ENCODE results near the gene CHL1.

Gene CHL1

DNA sequence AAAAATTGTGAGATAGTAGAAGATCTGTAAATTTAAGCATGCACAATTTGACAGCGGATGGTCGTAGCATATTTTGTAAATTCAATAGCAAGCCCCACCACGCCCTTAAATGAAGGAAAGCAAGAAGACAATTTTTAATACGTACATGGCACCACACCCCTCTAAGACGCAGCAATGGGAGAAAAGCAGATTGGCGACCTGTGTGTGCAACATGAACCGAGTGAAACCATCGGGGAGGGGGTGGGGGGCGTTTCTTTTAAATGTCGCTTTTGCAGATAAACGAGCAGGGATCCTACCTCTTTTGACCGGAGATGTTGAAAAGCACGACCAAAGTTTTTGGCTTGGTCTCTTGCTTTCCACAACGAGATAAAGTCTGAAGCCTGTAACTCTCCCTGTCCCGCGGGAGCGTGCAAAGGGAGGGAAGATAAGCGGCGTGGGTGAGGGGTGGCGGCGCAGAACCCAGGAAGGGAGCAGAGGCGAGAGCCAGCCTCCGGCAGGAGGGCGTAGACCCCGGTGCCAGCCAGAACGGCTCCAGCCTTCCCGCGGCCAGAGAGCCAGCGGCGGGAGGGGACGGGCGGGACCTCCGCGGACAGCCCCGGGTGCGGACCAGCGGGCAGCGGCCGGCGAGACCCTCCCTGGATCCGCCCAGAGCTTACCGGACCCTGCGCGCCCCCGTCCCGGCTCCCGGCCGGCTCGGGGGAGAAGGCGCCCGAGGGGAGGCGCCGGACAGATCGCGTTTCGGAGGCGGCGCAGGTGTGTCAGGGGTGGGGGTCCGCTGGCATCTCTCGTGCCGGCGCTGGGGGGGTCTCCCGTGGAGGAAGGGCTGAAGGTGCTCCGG is at the start of gene CHL1:
TSS of gene CHL1 (plus strand) at position 453 of the 838 bp plus-strand sequence. CDS start 123,014 bp downstream, outside the sequence.
- in situ Hi-C loops (cut with HindIII; ENCODE audit: low sequenced_read_pairs), result no loop called here

GRCh38 chr3:151614-152189 is 44.9 kb upstream of the CHL1 start:
- in situ Hi-C loops (cut with HindIII; ENCODE audit: low sequenced_read_pairs), result no loop called here

DNA sequence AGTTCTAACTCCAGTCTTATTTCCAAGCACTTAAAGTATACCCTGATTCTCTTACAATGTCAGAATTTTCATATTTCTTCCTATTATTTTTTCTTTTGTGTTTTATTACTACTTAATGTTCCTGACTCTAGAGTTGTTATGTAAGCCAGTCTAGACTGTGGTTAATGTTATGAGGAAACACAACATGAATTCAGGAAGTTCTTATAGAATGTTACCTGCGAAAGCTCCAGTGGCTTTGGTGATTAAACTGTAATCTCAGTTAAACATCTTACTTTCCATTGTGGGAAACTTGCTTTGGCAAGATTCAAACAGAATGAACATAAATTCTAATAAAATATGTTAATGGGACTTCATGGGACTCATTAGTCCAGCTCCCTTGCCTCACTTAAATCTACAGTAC is 36.6 kb upstream of the CHL1 start:
- in situ Hi-C loops (cut with HindIII; ENCODE audit: low sequenced_read_pairs), result no loop called here

GRCh38 chr3:166071-166470 is 30.5 kb upstream of the CHL1 start:
- in situ Hi-C loops (cut with HindIII; ENCODE audit: low sequenced_read_pairs), result no loop called here

- in situ Hi-C loops (cut with HindIII; ENCODE audit: low sequenced_read_pairs), result no loop called here
Observed at GRCh38 chr3:166799-167198, 29.8 kb upstream of the CHL1 start.

DNA sequence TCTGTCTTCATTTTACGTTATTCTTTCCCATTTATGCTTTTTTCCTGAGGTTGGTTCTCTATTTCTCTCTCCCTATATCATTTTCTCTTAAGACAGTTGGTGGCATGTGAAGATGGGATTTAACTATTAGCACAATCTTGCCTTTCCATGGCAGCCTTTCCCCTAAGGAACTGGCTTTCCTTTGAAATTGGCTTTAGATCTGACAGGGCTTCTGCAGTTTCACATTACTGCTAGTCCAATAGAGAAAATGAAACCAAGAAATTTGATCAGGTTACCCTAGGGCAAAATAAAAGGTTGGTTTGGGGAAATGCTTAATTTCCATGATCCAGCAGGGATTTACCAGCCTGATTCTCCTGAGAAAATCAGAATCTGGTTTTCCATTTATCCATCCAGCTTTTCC is 22.7 kb upstream of the CHL1 start:
- in situ Hi-C loops (cut with HindIII; ENCODE audit: low sequenced_read_pairs), result no loop called here

GRCh38 chr3:184976-185375 is 11.6 kb upstream of the CHL1 start:
- in situ Hi-C loops (cut with HindIII; ENCODE audit: low sequenced_read_pairs), result no loop called here

- in situ Hi-C loops (cut with HindIII; ENCODE audit: low sequenced_read_pairs), result no loop called here
Observed at GRCh38 chr3:192215-192929, 4.2 kb upstream of the CHL1 start.

DNA sequence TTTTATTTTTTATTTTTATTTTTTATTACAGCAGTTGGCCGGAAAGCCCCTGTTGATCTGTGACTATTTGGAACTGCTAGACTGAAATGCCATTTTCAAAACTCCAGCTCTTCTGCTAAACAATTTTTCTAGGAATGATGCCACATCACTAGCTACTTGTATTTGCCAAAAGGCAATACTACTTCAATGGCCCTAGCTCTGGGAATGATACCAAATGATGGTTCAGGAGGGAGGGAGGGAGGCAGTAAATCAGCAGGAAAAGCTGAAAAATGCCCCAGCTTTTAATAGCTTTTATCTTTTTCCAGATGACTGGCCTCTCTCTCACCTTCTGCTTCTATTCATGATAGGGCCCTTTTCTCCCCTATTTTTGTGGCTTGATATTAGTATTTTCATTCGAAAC is 2.6 kb upstream of the CHL1 start:
- in situ Hi-C loops (cut with HindIII; ENCODE audit: low sequenced_read_pairs), result no loop called here

GRCh38 chr3:194421-194820 is 2.1 kb upstream of the CHL1 start:
- in situ Hi-C loops (cut with HindIII; ENCODE audit: low sequenced_read_pairs), result no loop called here

DNA sequence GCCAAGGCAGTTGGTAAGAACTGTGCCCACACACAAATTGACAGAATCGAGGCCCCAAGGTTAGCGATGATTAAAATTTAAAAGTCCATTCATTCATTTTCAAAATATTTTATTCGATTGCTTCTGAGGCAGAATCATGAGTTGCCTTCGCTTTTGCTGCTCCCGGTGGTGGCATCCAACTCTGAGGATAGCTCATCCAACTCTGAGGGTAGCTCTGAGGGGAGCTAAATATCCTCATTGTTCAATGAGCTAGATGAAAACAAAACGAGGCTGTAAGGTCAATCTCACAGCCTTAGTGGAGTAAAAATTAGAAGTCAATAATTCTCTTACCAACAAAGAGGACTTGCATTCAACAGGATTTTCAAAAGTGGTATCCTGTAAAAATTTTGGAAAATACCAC is 897 bp upstream of the CHL1 start:
- in situ Hi-C loops (cut with HindIII; ENCODE audit: low sequenced_read_pairs), result no loop called here

GRCh38 chr3:197149-197827 is 725 bp downstream of the CHL1 start:
- in situ Hi-C loops (cut with HindIII; ENCODE audit: low sequenced_read_pairs), result no loop called here

GRCh38 chr3:197828-198491 is 1.4 kb downstream of the CHL1 start:
- in situ Hi-C loops (cut with HindIII; ENCODE audit: low sequenced_read_pairs), result no loop called here

DNA sequence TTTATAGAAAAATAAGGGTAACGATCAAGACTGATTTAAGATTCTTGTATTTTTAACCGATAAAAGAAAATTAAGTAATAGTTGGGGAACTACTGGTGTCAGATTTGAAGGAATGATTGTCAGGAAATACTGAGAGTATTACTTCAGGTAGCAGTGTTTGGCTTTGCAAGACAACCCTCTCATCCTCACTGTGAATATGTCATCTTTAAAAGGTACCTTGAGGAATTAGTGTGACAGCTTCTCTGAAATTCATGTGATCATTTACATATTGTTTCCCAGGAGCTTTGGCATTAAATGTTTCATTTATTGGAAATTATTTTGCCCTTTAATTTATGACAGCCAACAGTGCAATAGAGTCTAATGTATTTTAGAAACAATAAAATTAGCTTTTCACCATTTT is 3.3 kb downstream of the CHL1 start:
- in situ Hi-C loops (cut with HindIII; ENCODE audit: low sequenced_read_pairs), result no loop called here

DNA sequence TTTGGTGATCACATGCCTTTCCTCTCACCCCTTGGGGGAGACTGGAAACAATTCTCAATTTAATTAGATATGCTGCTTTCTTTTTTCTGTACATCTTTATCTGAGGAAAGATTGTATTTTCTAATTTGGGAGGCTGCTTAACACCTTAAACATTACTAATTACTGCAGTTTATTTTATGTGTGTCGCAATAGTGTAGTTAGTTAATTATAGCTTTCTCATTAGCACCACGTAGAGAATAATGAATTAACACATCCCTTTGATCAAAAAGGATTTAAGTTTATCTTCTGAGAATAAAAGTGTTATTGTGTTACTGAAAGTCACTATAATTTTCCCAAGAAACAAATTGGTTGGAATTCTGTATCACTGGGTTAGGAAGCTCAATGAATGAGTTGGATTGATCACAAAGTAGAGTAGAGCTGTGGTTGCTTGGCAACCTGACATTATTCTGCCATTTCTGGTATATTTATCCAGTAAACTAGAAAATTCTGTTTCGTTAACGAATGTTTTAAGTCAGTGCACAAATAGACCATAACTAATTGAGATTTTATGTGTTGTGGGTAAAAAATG is 4.3 kb downstream of the CHL1 start:
- in situ Hi-C loops (cut with HindIII; ENCODE audit: low sequenced_read_pairs), result no loop called here

DNA sequence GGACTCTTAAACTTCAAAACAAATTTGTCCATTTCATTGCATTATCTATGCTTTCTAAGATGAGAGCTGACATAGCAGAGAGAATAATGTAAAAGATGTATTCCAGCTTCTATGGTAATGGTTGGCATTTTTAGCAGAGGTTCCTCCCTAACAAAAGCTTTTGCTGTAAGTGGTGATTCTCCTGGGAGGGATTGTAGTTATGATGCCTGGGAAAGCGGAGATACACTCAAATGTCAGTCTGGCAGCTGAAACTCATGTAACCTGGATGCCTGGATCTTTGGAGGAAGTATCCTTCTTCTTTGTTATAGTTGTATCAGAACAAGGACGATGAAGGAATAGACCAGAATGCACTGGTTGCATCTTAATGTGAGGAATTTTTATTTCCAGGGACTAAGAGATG is 7.5 kb downstream of the CHL1 start:
- in situ Hi-C loops (cut with HindIII; ENCODE audit: low sequenced_read_pairs), result no loop called here

DNA sequence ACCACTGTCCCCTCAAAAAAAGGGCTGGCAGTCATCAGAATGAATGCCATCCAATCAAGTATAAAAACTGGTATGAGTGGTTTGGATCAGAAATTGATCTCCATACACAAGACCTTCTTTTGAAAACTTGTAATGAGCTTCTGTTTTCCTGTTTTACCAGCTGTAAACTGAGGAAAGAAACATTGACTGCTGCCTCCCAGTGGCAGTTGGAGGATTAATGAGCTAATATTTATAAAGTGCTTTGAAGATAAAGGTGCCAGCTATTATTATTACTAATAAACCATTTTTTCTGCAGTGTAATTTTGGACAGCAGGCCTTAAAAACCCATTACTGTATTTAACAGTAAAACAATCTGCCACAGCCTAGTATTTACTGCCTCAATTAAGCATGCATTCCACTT is 11.4 kb downstream of the CHL1 start:
- in situ Hi-C loops (cut with HindIII; ENCODE audit: low sequenced_read_pairs), result no loop called here

- in situ Hi-C loops (cut with HindIII; ENCODE audit: low sequenced_read_pairs), result no loop called here
Observed at GRCh38 chr3:210669-211068, 14.1 kb downstream of the CHL1 start.

DNA sequence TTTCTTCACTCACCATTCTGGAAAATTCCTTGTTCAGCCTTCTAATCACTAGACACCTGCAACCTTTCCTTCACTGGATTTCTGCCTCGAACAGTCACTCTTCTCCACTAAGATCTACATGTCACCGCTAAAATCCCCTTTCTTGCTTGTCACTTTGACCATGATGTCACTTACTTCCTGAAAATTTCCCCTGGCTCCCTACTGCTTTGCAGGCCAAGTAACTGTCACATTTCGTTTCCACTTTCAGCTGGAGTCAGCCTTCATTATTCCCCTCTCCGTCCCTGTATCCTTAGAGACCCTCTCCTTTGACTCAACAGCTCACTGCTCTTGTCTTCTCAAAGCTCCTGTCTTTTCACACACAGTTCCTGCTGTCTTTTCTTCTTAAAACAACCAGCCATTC is 15.9 kb downstream of the CHL1 start:
- in situ Hi-C loops (cut with HindIII; ENCODE audit: low sequenced_read_pairs), result no loop called here

DNA sequence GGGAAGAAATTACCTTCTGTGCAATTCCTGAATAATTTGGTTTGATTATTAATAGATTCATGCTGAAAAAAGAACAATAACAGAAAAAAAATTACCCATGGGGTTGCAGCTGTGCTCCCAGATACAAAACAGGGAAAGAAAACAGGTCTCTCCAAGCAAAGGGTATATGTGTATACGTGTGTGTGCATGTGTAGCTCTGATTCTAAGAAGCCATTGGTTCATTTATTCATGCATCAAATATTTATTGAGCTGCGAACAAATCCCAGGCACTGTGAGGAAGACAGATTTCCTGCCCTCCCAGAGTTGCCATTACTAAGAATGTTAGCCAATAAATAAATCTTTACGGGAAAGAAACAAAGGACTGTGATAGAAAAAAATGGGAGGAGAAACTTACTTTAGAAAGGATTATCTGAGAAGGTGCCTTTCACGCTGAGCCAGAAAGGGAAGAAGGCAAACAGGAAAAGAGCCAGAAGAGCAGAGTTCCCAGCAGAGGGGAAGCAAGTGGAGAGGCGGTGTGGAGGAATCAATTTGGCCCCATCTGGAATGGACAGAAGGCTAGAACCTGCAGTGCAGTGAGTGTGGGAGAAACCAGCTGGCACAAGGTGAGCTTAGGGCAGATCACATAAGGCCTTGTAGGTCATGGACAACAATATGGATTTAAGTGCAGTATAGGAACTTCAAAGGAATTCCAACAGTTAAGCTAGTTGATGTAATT is 20.7 kb downstream of the CHL1 start:
- in situ Hi-C loops (cut with HindIII; ENCODE audit: low sequenced_read_pairs), result no loop called here

All from DLD1 (cell line).